HL-60 (cell line): ENCODE data around the gene ARHGEF37.

Experiments
- DNase-seq, 2 experiments: peaks; one replicate each; pipeline ENCODE4 v3.0.0-alpha.2; 2010 to 2020; ENCODE audit warnings: low read depth in 1 of 2, low spot score in 1 of 2
- H3K27ac ChIP-seq: fragments of 250-450 bp; sonication (Bioruptor Pico); replicated peaks from 2 replicates; pipeline ENCODE4 v1.5.1; 2020; ENCODE audit warnings: mild to moderate bottlenecking, moderate library complexity
- H3K27me3 ChIP-seq: fragments of 250-450 bp; sonication (Bioruptor Pico); 2 replicates; pipeline ENCODE4 v1.5.1; 2021; ENCODE audit warnings: mild to moderate bottlenecking, moderate library complexity; ENCODE audit not compliant: insufficient read depth, poor library complexity, severe bottlenecking
- H3K4me3 ChIP-seq: replicated peaks from 2 replicates; pipeline ENCODE4 v1.5.1; 2011; ENCODE audit warnings: mild to moderate bottlenecking, control low read depth, low read length; ENCODE audit not compliant: insufficient read depth
- GABPA ChIP-seq: IDR thresholded peaks from 2 replicates; pipeline ENCODE4 v1.6.1; 2012; ENCODE audit warnings: low read depth
- POLR2AphosphoS5 ChIP-seq: IDR thresholded peaks from 2 replicates; pipeline ENCODE4 v1.6.1; 2012; ENCODE audit warnings: low read depth
- SPI1 ChIP-seq: IDR thresholded peaks from 2 replicates; pipeline ENCODE4 v1.6.1; 2012; ENCODE audit warnings: low read depth, mild to moderate bottlenecking, borderline replicate concordance
- TF ChIP-seq, protein P1 (sequence below): IDR thresholded peaks from one replicate; pipeline ENCODE4 v1.5.1; 2011; ENCODE audit warnings: low read length, control low read depth, inconsistent platforms; ENCODE audit not compliant: insufficient read depth
- TF ChIP-seq, protein P2 (sequence below): IDR thresholded peaks from 2 replicates; pipeline ENCODE4 v1.6.1; 2012; ENCODE audit warnings: low read depth; ENCODE audit not compliant: insufficient replicate concordance

ARHGEF37 gene

DNA sequence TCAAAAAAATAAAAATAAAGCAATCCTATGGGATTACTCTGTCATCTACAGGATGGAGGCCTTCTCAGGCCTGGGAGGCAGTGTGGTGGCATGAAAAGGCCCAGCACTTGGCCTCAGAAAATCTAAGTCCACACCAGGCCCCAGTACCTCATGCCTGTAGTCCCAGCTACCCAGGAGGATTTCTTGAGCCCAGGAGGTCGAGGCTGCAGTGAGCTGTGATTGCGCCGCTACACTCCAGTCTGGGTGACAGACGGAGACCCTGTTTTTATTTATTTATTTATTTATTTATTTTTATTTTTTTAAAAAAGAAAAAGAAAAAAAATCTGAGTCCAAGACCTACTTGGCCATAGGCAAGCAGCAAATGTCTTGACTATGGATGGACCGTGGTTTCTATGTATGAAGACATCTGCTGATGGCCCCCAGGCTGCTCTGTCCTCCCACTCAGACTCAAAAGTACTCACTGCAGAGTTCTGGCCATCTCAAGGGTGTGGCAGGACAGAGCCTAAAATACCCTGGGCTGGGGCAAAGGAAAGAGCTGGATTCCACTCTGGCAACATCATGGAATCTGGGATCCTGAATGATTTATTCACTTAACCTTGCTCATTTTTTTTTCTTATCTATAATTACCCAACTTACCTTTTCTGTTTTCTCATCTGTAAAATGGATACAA lies 55.0 kb downstream of the ARHGEF37 start:
- Histone ChIP-seq H3K27ac (no peak overlapping the region), H3K4me3 (no peak overlapping the region), H3K27me3 (no peaks in the 10 kb centered on the region)
- no peak for TF ChIP-seq POLR2AphosphoS5
- TF ChIP-seq GABPA = no peak
- TF ChIP-seq, protein P1, sequence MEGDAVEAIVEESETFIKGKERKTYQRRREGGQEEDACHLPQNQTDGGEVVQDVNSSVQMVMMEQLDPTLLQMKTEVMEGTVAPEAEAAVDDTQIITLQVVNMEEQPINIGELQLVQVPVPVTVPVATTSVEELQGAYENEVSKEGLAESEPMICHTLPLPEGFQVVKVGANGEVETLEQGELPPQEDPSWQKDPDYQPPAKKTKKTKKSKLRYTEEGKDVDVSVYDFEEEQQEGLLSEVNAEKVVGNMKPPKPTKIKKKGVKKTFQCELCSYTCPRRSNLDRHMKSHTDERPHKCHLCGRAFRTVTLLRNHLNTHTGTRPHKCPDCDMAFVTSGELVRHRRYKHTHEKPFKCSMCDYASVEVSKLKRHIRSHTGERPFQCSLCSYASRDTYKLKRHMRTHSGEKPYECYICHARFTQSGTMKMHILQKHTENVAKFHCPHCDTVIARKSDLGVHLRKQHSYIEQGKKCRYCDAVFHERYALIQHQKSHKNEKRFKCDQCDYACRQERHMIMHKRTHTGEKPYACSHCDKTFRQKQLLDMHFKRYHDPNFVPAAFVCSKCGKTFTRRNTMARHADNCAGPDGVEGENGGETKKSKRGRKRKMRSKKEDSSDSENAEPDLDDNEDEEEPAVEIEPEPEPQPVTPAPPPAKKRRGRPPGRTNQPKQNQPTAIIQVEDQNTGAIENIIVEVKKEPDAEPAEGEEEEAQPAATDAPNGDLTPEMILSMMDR = no peak
- TF ChIP-seq SPI1 = no peak
- TF ChIP-seq, protein P2, sequence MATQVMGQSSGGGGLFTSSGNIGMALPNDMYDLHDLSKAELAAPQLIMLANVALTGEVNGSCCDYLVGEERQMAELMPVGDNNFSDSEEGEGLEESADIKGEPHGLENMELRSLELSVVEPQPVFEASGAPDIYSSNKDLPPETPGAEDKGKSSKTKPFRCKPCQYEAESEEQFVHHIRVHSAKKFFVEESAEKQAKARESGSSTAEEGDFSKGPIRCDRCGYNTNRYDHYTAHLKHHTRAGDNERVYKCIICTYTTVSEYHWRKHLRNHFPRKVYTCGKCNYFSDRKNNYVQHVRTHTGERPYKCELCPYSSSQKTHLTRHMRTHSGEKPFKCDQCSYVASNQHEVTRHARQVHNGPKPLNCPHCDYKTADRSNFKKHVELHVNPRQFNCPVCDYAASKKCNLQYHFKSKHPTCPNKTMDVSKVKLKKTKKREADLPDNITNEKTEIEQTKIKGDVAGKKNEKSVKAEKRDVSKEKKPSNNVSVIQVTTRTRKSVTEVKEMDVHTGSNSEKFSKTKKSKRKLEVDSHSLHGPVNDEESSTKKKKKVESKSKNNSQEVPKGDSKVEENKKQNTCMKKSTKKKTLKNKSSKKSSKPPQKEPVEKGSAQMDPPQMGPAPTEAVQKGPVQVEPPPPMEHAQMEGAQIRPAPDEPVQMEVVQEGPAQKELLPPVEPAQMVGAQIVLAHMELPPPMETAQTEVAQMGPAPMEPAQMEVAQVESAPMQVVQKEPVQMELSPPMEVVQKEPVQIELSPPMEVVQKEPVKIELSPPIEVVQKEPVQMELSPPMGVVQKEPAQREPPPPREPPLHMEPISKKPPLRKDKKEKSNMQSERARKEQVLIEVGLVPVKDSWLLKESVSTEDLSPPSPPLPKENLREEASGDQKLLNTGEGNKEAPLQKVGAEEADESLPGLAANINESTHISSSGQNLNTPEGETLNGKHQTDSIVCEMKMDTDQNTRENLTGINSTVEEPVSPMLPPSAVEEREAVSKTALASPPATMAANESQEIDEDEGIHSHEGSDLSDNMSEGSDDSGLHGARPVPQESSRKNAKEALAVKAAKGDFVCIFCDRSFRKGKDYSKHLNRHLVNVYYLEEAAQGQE = no peak
- DNase-seq = no peak

DNA sequence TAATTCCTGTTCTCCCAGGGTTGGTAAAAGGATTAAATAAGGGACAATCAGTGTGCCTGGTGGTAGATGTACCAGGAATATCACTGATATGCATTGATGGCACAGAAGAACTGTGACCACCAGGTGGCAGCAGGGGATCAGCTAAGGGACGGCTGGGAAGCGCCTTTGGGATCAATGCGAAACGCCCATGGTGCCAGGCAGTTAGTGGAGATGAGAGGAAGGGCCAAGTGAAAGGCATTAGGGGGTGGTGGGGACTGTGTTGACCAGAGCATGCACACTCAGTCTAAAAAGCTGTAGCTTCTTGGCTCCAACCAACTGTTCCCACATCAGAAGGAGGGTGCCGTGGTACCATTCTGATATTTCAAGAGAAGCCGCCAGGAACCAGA lies 55.6 kb downstream of the ARHGEF37 start:
- no peaks in the 10 kb centered on the region for H3K27me3 ChIP-seq
- TF ChIP-seq, protein P1 = peak; percentile 48
- TF ChIP-seq, protein P2 = no peak
- no peak overlapping the region for H3K4me3 ChIP-seq
- no peak overlapping the region for H3K27ac ChIP-seq
- peak in 1 of 2 experiments; percentile 41 for DNase-seq

DNA sequence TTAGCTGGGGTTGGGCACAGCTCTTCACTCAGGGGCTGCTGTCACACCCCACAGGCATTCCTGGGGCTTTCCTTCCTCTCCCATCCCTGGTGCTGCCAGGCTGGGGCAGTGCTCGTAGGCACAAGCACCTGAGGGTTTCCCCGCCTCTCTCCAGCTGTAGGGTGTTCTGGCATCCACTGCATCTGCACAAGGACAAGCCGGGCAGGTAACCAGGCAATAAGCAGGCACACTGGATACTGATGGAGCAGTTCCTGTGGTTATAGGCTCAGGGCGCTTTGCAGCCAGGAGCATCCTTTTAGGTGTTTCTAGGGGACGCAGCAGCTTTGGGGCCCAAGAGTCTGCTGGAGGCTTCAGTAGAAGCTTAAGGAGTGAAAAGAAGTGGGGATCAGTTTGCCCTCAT lies 56.8 kb downstream of the ARHGEF37 start:
- Histone ChIP-seq H3K4me3 (no peak overlapping the region), H3K27ac (no peak overlapping the region), H3K27me3 (no peaks in the 10 kb centered on the region)
- TF ChIP-seq POLR2AphosphoS5 = no peak
- TF ChIP-seq, protein P1 = no peak
- TF ChIP-seq GABPA = no peak
- TF ChIP-seq SPI1 = no peak
- TF ChIP-seq, protein P2 = no peak
- DNase-seq = no peak
